ENCODE data around the gene HOXD3. TPM values are rescaled to one million over a fixed set of nuclear protein-coding genes. Genes with fewer than 3 reads are reported as not detected.

Gene HOXD3
- polyA plus RNA-seq, 1 of the 3 experiments (the other 2 are of a cell fraction) = 0.81 TPM

DNA sequence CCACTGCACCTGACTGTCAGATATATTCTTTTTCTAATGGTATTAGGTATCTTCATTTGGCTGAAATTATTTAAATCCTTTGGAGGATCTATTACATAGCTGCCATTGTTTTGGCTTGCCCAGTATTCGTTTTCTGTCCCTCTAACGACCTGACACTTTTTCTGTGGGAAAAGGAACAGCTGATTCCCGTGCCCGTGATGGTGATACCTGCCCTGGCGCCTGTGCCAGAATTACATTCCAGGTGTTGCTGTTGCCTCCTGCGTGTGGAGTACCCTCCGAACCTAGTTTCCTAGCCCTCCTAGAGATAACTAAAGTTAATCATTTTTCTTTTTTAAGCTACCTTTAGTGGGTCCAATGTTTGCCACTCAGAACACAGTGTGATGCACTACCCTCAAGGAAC, 45.4 kb downstream of the HOXD3 start:
- Histone ChIP-seq H3K27ac (ENCODE audit: low read depth in 2 of 2, low read length in 1 of 2) (no peak overlapping the region), H3K4me3 (ENCODE audit: low read depth in 2 of 2, low read length in 1 of 2) (no peak overlapping the region), H3K79me2 (ENCODE audit: insufficient read depth) (no peaks in the 10 kb centered on the region), H3K4me2 (no peak overlapping the region), H2AFZ (ENCODE audit: low read depth) (no peak overlapping the region), H4K20me1 (ENCODE audit: insufficient read depth) (no peaks in the 10 kb centered on the region), H3K4me1 (ENCODE audit: control insufficient read depth in 1 of 2, insufficient read depth in 2 of 2, low read depth in 1 of 2, low read length in 1 of 2) (no peaks in the 10 kb centered on the region), H3K9ac (no peak overlapping the region), H3K9me2 (no peaks in the 10 kb centered on the region), H3K9me3 (no peaks in the 10 kb centered on the region), H3F3A (replicated peaks; ENCODE audit: insufficient read depth) (no peaks in the 10 kb centered on the region), H3K36me3 (replicated peaks in 1 of 2; ENCODE audit: control insufficient read depth in 1 of 2, insufficient read depth in 2 of 2, low read length in 1 of 2) (no peaks in the 10 kb centered on the region), H3K27me3 (ENCODE audit: insufficient read depth) (no peaks in the 10 kb centered on the region)
- TF ChIP-seq, protein P1, sequence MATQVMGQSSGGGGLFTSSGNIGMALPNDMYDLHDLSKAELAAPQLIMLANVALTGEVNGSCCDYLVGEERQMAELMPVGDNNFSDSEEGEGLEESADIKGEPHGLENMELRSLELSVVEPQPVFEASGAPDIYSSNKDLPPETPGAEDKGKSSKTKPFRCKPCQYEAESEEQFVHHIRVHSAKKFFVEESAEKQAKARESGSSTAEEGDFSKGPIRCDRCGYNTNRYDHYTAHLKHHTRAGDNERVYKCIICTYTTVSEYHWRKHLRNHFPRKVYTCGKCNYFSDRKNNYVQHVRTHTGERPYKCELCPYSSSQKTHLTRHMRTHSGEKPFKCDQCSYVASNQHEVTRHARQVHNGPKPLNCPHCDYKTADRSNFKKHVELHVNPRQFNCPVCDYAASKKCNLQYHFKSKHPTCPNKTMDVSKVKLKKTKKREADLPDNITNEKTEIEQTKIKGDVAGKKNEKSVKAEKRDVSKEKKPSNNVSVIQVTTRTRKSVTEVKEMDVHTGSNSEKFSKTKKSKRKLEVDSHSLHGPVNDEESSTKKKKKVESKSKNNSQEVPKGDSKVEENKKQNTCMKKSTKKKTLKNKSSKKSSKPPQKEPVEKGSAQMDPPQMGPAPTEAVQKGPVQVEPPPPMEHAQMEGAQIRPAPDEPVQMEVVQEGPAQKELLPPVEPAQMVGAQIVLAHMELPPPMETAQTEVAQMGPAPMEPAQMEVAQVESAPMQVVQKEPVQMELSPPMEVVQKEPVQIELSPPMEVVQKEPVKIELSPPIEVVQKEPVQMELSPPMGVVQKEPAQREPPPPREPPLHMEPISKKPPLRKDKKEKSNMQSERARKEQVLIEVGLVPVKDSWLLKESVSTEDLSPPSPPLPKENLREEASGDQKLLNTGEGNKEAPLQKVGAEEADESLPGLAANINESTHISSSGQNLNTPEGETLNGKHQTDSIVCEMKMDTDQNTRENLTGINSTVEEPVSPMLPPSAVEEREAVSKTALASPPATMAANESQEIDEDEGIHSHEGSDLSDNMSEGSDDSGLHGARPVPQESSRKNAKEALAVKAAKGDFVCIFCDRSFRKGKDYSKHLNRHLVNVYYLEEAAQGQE (IDR thresholded peaks at IDR 0.05; ENCODE audit: low read depth, low read length) = no peak
- TF ChIP-seq NRF1 (IDR thresholded peaks at IDR 0.05; ENCODE audit: low read depth, low read length) (no peak), TAF1 (IDR thresholded peaks at IDR 0.05; ENCODE audit: borderline replicate concordance, low read depth, low read length) (no peak), RFX5 (IDR thresholded peaks at IDR 0.05; ENCODE audit: low read length) (no peak), RCOR1 (IDR thresholded peaks at IDR 0.05; ENCODE audit: low read length) (no peak), JUND (IDR thresholded peaks at IDR 0.05) (no peak)
- WGBS (ENCODE audit: low lambda C conversion rate) = 57% methylated on average over 7 of the region's 7 CpGs
- no peak for DNase-seq
- ChIA-PET POLR2A (no interaction called here), CTCF (interaction anchor here (1.4 kb wide), 1 partner anchor 10 kb away, joined by 3 read pairs; no protein-coding TSS in a partner anchor)

DNA sequence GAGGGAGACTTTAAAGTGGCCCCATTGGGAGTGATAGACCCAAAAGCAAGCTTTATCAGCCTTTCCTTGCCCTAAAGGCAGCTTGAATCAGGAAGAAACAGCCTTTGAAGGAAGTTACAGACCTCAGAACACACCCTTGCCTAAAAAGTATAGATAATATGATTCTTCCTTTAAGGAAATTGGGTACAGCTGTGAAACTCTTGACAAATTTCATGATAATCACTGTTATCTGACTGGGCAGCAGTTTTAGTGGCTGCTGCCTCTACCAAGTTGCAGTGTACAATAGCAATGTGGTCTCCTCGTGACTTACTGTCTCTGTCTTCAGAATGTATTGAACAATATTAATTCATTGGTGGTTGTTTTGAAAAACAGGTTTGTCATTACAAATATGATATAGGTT, 48.0 kb downstream of the HOXD3 start:
- TF ChIP-seq EP300 (IDR thresholded peaks at IDR 0.05; ENCODE audit: borderline replicate concordance in 1 of 2, low read depth in 1 of 2, low read length in 1 of 2) (no peak), POLR2AphosphoS5 (IDR thresholded peaks at IDR 0.05; ENCODE audit: low read depth, low read length) (no peak), MXI1 (IDR thresholded peaks at IDR 0.05; ENCODE audit: low read depth, low read length) (no peak), SMC3 (IDR thresholded peaks at IDR 0.05; ENCODE audit: low read depth, low read length) (no peak), NFIC (IDR thresholded peaks at IDR 0.05; ENCODE audit: borderline replicate concordance) (no peak), TAF1 (IDR thresholded peaks at IDR 0.05; ENCODE audit: borderline replicate concordance, low read depth, low read length) (no peak), FOXM1 (IDR thresholded peaks at IDR 0.05; ENCODE audit: low read depth) (no peak), SIN3A (IDR thresholded peaks at IDR 0.05; ENCODE audit: borderline replicate concordance, low read depth, low read length) (no peak), RCOR1 (IDR thresholded peaks at IDR 0.05; ENCODE audit: low read length) (no peak), RFX5 (IDR thresholded peaks at IDR 0.05; ENCODE audit: low read length) (no peak), MEF2A (IDR thresholded peaks at IDR 0.05; ENCODE audit: borderline replicate concordance, low read depth) (no peak), EZH2phosphoT487 (IDR thresholded peaks at IDR 0.05; ENCODE audit: borderline replicate concordance, low read depth) (no peak), GATA2 (CRISPR knock-in tag; IDR thresholded peaks at IDR 0.05) (no peak), RXRA (IDR thresholded peaks at IDR 0.05; ENCODE audit: borderline replicate concordance, low read depth) (no peak), RAD21 (IDR thresholded peaks at IDR 0.05; ENCODE audit: low read length) (no peak)
- TF ChIP-seq, protein P2, sequence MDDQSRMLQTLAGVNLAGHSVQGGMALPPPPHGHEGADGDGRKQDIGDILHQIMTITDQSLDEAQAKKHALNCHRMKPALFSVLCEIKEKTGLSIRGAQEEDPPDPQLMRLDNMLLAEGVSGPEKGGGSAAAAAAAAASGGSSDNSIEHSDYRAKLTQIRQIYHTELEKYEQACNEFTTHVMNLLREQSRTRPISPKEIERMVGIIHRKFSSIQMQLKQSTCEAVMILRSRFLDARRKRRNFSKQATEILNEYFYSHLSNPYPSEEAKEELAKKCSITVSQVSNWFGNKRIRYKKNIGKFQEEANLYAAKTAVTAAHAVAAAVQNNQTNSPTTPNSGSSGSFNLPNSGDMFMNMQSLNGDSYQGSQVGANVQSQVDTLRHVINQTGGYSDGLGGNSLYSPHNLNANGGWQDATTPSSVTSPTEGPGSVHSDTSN (IDR thresholded peaks at IDR 0.05) = no peak
- TF ChIP-seq, protein P1 (IDR thresholded peaks at IDR 0.05; ENCODE audit: low read depth, low read length) = no peak
- H2AFZ ChIP-seq (ENCODE audit: low read depth) = no peak overlapping the region
- H3K9ac ChIP-seq = no peak overlapping the region
- no peaks in the 10 kb centered on the region for H3K4me1 ChIP-seq (ENCODE audit: control insufficient read depth in 1 of 2, insufficient read depth in 2 of 2, low read depth in 1 of 2, low read length in 1 of 2)
- H3K9me2 ChIP-seq = no peaks in the 10 kb centered on the region
- CTCF ChIA-PET = no interaction called here
- 57% methylated on average over 1 of the region's 1 CpG for WGBS (ENCODE audit: low lambda C conversion rate)
- no peak overlapping the region for H3K27ac ChIP-seq (ENCODE audit: low read depth in 2 of 2, low read length in 1 of 2)
- no peak for DNase-seq
- H3K27me3 ChIP-seq (ENCODE audit: insufficient read depth) = no peaks in the 10 kb centered on the region; the same call in 1 of the 2 replicates
- H3K9me3 ChIP-seq = no peaks in the 10 kb centered on the region
- no peak overlapping the region for H3K4me3 ChIP-seq (ENCODE audit: low read depth in 2 of 2, low read length in 1 of 2)
- POLR2A ChIA-PET = no interaction called here
- no peaks in the 10 kb centered on the region for H4K20me1 ChIP-seq (ENCODE audit: insufficient read depth)
- H3F3A ChIP-seq (replicated peaks; ENCODE audit: insufficient read depth) = no peaks in the 10 kb centered on the region
- no peak overlapping the region for H3K4me2 ChIP-seq
- no peaks in the 10 kb centered on the region for H3K36me3 ChIP-seq (replicated peaks in 1 of 2; ENCODE audit: control insufficient read depth in 1 of 2, insufficient read depth in 2 of 2, low read length in 1 of 2)
- H3K79me2 ChIP-seq (ENCODE audit: insufficient read depth) = no peaks in the 10 kb centered on the region
